Medulla oblongata (tissue), 1 donor: ENCODE results near the gene CBFA2T2.
"Not testable (repeated sequence)": the region's sequence is repeated elsewhere in the genome, so short reads cannot be mapped to it uniquely, and the experiment has no call there.

Experiments
- DNase-seq: peaks from one replicate; pipeline ENCODE4 v3.0.0-alpha.2; 2015; ENCODE audit errors: extremely low spot score

CBFA2T2 gene

DNA sequence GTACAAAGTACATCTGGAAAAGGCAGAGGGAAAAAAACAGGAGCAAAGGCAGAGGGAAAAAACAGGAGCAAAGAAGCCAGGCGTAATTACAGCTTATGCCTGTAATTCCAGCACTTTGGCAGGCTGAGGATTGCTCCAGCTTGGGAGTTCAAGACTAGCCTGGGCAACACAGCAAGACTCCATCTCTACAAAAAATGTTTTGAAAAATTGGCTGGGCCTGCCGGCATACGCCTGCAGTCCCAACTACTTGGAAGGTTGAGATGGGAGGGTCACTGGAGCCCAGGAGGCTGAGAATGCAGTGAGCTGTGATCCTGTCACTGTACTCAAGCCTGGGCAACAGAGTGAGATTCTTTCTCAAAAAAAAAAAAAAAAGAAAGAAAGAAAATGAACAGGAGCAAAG is 19.0 kb upstream of the CBFA2T2 start:
- DNase-seq, result no peak

DNA sequence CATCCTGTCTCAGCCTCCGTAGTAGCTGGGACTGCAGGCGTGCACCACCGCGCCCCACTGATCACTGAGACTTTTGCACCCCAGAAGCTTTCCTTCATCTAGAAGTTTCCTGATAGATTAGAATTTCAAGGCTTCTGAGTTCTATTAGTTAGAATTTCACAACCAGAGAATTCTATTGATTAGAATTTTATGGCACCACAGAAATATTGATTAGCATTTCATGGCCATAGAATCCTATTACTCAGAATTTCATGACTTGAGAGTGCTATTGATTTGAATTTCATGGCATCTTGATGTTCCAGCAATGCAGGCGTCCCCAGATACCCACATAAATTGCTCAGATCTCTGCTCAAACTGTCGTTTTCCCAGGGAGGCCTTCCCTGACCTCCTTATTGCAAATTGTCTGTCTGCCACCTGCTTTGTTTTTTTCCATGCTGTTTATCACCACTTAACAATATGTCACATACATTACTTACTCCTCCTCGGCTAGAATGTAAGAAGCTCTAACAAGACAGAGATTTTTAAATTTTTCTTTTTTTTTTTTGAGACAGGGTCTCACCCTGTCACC is 16.9 kb upstream of the CBFA2T2 start:
- no peak for DNase-seq

DNA sequence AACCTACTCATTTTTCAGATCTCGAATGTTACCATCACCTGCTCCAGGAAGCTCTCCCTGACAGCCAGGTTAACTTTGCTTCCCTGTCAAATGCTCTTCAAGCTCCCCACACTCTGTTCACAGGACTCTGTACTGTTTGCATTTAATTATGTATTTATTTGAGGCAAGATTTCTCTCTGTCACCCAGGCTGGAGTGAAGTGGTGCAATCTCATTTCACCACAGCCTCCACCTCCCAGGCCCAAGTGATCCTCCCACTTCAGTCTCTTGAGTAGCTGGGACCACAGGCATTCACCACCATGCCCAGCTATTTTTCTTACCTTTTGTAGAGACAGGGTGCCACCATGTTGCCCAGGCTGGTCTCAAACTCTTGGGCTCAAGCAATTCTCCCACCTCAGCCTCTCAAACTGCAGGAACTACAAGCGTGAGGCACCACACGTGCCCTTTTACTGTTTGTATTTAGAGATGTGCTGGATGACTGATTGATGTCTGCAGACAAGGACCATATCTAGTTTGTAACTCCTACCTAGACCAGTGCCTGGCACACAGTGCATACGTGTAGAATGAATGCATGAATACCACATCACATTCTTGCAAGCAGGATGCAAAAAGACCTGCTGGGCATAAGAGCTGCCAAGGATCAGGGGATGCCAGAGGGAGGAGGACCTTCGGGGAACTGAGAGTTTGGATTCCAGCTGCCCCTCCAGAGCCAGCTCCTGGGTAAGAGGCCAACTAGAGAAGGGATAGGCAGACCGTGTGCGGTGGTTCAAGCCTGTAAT is 15.6 kb upstream of the CBFA2T2 start:
- DNase-seq, result no peak

DNA sequence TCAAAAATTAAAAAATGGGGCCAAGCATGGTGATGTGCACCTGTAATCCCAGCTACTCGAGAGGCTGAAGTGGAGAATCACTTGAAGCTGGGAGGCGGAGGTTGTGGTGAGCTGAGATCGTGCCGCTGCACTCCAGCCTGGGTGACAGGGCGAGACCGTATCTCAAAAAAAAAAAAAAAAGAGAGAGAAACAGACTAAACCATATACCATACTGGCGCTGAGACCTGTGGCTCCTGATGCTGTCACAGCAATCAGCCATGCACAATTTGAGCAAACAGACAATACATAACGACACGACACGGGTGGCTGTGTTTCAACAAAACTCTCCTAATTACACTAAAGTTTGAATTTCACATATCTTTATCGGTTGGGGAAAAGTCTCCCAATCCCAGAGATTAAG is 14.9 kb upstream of the CBFA2T2 start:
- DNase-seq, result no peak

DNA sequence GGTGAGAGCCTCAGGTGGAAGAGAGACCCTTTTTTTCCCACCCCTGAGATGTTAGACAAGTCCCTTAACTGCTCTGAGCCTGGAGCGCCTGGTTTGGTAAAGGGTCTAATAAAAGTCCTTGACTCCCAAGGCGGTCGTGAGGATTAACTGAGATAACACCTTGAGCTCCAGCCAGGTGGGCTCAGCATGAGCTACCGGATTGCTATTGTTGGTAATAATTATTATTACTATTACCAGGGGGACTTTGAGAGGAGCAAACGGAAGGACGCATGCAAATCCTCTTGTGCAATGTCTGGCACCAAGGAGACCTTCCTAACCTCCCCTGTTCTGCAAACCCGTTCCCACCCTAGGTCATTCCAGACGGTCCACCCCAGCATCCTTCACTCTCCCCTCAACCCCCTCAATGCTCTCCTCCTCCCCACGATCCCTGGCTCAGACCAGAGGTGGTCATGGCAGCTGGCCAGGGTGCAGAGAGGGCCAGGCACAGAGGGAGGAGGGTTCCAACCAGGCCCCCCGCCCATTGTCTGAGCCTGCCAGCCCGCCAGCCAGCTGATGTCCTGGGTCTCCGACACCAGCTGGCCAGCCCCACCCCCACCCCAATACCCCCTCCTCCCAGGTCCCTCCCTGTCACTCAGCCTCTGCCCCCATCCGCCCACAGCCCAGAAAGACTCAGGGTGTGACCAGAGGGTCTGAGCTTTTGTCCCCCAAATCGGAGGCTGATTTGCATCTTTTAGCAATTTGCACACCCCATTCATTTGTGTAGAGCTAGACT is 14.3 kb upstream of the CBFA2T2 start:
- DNase-seq, result no peak

DNA sequence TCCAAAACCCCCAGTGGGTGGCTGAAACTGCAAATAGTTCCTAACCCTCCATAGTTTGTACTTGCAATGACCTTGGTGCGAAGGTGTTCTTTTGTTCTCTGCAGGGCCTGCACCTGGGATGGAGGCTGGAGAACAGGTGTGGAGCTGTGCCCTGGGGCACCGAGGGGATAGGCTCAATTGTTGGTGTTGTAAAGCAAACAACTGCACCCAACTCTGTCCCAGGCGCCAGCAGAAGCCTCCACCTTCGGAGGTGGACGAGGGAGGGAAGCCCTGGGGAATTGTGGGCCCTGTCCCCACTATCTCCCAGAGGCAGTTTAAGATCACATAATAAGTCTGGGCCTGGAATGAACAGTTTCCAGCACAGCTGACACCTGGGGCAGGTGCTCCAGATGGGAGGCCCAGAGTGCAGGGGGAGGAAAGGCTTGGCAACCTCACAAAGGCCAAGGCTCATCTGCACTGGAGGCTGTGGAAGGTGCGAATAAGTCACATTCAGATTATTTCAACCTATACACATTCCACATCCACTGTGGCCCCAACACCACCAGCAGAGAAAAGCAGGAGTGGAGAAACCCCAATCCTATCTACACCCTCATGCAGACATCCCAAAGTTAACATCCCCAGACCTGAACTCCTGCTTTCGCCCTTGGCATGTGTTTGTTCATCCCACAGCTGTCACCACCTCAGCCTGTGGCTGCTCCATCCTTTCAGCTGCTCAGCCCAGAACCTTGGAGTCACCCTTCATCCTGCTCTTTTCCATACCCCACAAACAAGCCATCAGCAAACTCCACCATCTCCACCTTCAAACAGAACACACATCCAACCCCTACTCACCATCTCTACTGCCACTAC is 12.3 kb upstream of the CBFA2T2 start:
- no peak for DNase-seq

DNA sequence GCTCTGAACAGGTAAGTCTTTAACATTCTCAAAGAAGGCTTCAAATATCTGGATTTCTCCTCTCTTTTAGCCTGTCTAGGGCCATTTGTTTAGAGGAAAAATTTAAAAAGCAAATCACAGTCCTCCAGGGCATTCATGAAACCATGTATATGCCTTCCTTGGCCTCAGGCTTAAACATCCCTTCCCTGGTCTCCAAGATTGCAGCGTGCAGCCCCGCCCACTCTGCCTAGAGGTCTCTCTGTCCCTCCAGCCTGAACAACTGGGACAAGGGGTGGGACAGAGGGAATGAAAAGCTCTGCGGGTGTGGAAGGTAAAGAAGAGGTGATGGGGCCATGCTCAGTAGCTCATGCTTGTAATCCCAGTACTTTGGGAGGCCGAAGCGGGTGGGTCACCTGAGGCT is 9.8 kb upstream of the CBFA2T2 start:
- no peak for DNase-seq

GRCh38 chr20:33481431-33481941 is 8.4 kb upstream of the CBFA2T2 start:
- DNase-seq, result no peak

- DNase-seq, result no peak
These were observed 7.3 kb upstream of the CBFA2T2 start for GRCh38 chr20:33482581-33482980.

GRCh38 chr20:33483186-33483585 is 6.7 kb upstream of the CBFA2T2 start:
- DNase-seq, result not testable (repeated sequence)

DNA sequence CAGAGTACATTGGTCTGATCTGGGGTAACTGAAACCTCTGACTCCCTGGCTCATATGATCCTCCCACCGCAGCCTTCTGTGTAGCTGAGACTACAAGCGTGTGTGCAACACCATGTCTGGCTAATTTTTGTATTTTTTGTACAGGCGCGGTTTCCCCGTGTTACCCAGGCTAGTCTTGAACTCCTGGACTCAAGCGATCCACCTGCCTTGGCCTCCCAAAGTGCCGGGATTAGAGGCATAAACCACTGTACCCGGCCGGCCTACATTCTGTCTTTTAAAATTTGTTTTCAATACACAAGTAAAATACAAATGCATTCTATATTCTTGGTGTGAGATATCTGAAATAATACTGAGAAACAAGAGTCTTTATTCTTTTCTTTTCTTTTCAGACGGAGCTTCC is 1.7 kb upstream of the CBFA2T2 start:
- no peak for DNase-seq

DNA sequence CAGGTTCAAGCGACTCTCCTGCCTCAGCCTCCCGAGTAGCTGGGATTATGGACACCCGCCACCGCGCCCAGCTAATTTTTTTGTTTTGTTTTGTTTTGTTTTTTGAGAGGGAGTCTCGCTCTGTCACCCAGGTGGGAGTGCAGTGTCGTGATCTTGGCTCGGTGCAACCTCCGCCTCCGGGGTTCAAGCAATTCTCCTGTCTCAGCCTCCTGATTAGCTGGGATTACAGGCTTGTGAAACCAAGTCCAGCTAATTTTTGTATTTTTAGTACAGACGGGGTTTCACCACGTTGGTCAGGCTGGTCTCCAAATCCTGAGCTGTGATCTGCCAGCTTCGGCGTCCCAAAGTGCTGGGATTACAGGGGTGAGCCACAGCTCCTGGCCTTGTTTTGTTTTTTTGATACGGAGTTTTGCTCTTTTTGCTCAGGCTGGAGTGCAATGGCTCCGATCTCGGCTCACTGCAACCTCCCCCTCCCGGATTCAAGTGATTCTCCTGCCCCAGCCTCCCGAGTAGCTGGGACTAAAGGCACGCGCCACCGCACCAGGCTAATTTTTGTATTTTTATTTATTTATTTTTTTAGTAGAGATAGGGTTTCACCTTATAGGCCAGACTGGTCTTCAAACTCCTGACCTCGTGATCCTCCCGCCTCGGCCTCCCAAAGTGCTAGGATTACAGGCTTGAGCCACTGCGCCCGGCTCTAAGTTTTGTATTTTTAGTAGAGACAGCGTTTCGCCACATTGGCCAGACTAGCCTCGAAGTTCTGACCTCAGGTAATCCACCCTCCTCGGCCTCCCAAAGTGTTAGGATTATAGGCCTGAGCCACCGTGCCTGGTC is 1.0 kb upstream of the CBFA2T2 start:
- not testable (repeated sequence) for DNase-seq

- peak; percentile 98 for DNase-seq
These were observed 337 bp upstream of the CBFA2T2 start for GRCh38 chr20:33489495-33490022.

GRCh38 chr20:33490934-33491656 is 1.2 kb downstream of the CBFA2T2 start:
- DNase-seq, result no peak

GRCh38 chr20:33493076-33493766 is 3.3 kb downstream of the CBFA2T2 start:
- DNase-seq, result no peak

GRCh38 chr20:33496776-33497175 is 6.9 kb downstream of the CBFA2T2 start:
- not testable (repeated sequence) for DNase-seq

DNA sequence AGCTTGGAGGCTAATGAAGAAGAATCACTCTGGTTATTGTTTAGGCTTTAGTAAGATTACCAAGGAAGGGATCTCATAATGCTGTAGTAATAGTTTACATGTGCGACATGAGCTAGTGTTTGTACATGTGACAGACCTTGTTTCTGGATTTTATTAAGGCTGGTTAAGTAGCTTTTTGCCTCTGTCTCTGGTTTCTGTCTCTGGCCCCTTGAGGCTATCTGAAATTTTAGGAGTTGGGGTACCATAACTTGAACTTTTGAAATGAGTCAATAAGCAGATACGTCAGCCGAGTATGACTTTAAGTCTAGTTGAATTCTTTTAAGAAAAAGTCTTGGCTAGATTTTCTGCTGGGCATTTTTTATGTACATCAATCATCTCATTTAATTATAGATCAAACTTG is 9.5 kb downstream of the CBFA2T2 start:
- no peak for DNase-seq

DNA sequence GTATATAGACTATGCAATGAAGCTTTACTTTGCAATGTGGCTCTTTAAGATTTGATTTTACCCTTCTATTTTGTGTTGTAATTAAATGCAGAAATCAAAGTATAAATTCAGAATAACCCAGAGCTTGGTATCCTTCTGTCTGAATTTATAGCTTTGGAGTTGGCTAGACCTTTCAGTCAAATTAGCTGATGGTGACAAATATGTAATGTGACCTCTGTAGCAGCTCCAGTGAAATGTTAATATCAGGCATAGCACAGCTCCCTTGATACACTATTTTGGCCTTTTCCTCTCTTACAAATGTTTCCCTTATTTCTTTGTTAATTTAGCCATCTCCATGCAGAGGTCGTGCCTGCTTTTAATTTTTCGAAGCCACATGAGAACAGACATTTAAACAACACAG is 11.1 kb downstream of the CBFA2T2 start:
- no peak for DNase-seq

GRCh38 chr20:33503564-33503963 is 13.7 kb downstream of the CBFA2T2 start:
- no peak for DNase-seq
